ENCODE data around the gene PIK3R3. TPM values are rescaled to one million over a fixed set of nuclear protein-coding genes. Genes with fewer than 3 reads are reported as not detected.

PIK3R3 gene
- total and polyA plus RNA-seq, 8 donors = 1.2 to 4.9 (median 4.1) TPM

DNA sequence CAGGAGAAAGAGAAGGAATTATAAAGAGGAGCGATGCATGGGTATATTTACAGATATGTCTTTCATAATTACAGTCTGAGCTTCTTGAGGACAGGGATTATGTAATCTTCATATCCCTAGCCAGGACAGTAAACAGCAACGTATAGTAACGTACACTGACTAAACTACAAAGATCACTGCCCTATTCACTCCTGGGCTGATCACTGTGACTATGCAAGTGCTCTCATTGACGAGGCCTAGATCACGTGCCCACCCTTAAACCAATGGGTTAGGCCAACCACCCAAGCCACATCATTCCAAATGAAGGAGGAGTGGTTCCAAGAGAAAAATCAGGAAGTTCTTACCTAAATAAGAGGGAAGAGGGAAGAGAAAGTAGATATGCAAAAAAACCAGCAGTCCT, 18.5 kb downstream of the PIK3R3 start:
- 87 to 88% methylated on average over 5 of the region's 5 CpGs for WGBS, 2 donors
- no peak for FAIRE-seq
- no peak for TF ChIP-seq CTCF (IDR thresholded peaks at IDR 0.05)
- H3K27me3 ChIP-seq = no peaks in the 10 kb centered on the region
- ATAC-seq = no peak
- no peaks in the 10 kb centered on the region for H3K9me3 ChIP-seq
- no peak overlapping the region for H3K27ac ChIP-seq
- H3K4me3 ChIP-seq = no peak overlapping the region
- no peak for DNase-seq
- no peaks in the 10 kb centered on the region for H3K36me3 ChIP-seq
- intact Hi-C loops (cut with DNase I) = no loop called here
- no peaks in the 10 kb centered on the region for H3K4me1 ChIP-seq

GRCh38 chr1:46112108-46112507, 20.3 kb downstream of the PIK3R3 start:
- Histone ChIP-seq H3K9me3 (no peaks in the 10 kb centered on the region), H3K4me1 (no peaks in the 10 kb centered on the region), H3K36me3 (no peaks in the 10 kb centered on the region), H3K27me3 (no peaks in the 10 kb centered on the region), H3K27ac (no peak overlapping the region), H3K4me3 (no peak overlapping the region)
- DNase-seq = no peak
- WGBS, 2 donors = 97 to 98% methylated on average over 1 of the region's 1 CpG
- TF ChIP-seq CTCF (IDR thresholded peaks at IDR 0.05) = no peak
- intact Hi-C loops (cut with DNase I) = no loop called here
- ATAC-seq = no peak
- FAIRE-seq = no peak

DNA sequence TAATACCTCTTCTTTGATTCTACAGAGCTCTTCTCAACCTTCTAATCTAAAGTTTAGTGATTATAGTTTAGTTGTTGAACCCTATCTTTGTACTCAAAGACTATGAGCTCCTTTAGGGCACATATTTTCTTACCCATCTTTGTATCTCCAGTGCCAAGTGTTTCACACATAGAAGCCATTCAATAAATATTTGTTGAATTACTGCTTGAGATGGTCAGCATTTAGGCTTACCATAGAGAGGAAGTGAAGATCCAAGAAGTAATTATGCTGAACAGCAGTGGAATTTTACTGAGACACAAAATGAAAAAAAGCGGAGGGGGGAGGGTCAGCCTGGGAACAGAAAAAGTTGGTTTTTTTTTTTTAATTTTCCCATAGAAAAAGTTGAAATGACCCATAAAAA, 21.9 kb downstream of the PIK3R3 start:
- intact Hi-C loops (cut with DNase I) = no loop called here
- H3K4me3 ChIP-seq = no peak overlapping the region
- no peaks in the 10 kb centered on the region for H3K9me3 ChIP-seq
- DNase-seq = no peak
- H3K4me1 ChIP-seq = no peaks in the 10 kb centered on the region
- no peak overlapping the region for H3K27ac ChIP-seq
- FAIRE-seq = no peak
- no peaks in the 10 kb centered on the region for H3K27me3 ChIP-seq
- no peak for ATAC-seq
- TF ChIP-seq CTCF (IDR thresholded peaks at IDR 0.05) = no peak
- H3K36me3 ChIP-seq = no peaks in the 10 kb centered on the region
- WGBS, 2 donors = 87 to 92% methylated on average over 1 of the region's 1 CpG

DNA sequence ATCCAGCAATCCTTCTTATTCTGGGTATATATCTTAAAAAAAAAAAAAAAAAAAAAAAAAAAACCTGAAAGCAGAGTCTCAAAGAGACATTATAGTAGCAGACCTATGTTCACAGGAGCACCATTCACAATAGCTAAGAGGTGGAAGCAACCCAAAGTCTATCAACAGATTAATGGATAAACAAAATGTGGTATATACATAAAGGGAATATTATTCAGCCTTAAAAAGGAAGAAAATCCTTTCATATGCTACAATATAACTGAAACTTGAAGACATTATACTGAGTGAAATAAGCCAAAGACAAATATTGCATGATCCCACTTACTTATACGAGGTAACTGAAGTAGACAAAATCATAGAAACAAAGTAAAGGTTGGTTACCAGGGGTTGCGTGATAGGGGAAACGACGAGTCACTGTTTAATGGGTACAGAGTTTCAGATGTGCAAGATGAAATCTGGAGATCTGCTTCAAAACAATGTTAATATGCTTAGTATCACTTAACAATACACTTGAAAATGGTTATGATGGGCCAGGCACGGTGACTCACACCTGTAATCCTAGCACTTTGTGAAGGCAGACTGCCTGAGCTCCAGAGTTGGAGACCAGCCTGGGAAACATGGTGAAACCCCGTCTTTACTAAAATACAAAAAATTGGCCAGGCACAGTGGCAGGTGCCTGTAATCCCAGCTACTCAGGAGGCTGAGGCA, 29.5 kb downstream of the PIK3R3 start:
- no peak for ATAC-seq
- FAIRE-seq = no peak
- no peak for TF ChIP-seq CTCF (IDR thresholded peaks at IDR 0.05)
- intact Hi-C loops (cut with DNase I) = no loop called here
- DNase-seq = no peak
- Histone ChIP-seq H3K36me3 (no peaks in the 10 kb centered on the region), H3K27me3 (no peaks in the 10 kb centered on the region), H3K4me3 (no peak overlapping the region), H3K9me3 (no peaks in the 10 kb centered on the region), H3K4me1 (no peaks in the 10 kb centered on the region), H3K27ac (no peak overlapping the region)
- WGBS, 2 donors = 88% methylated on average over 6 of the region's 6 CpGs

- intact Hi-C loops (cut with DNase I) = no loop called here
- FAIRE-seq = no peak
- H3K27me3 ChIP-seq = no peaks in the 10 kb centered on the region
- no peak for DNase-seq
- H3K27ac ChIP-seq = no peak overlapping the region
- WGBS, 2 donors = 84 to 97% methylated on average over 1 of the region's 1 CpG
- no peak for TF ChIP-seq CTCF (IDR thresholded peaks at IDR 0.05)
- H3K9me3 ChIP-seq = no peaks in the 10 kb centered on the region
- H3K36me3 ChIP-seq = no peaks in the 10 kb centered on the region
- no peak overlapping the region for H3K4me3 ChIP-seq
- H3K4me1 ChIP-seq = no peaks in the 10 kb centered on the region
- ATAC-seq = no peak
These were observed 33.2 kb downstream of the PIK3R3 start for GRCh38 chr1:46099215-46099614.

All from pancreas (tissue), 10 donors.